Glutamatergic neuron (in vitro differentiated cells): ENCODE results near the gene MYO9B. TPM values are rescaled to one million over a fixed set of nuclear protein-coding genes. Genes with fewer than 3 reads are reported as not detected.

Source experiments
- DNase-seq: peaks from one replicate; pipeline ENCODE4 v3.0.0; 2022
- H3K27ac Mint-ChIP-seq: one replicate; pipeline ENCODE4 v1.8.0; 2020; ENCODE audit warnings: mild to moderate bottlenecking, mixed read lengths, inconsistent platforms; ENCODE audit not compliant: unreplicated experiment
- H3K27me3 Mint-ChIP-seq: one replicate; pipeline ENCODE4 v1.8.0; 2020; ENCODE audit warnings: mild to moderate bottlenecking, moderate library complexity, mixed read lengths, inconsistent platforms; ENCODE audit not compliant: unreplicated experiment
- H3K36me3 Mint-ChIP-seq: one replicate; pipeline ENCODE4 v1.8.0; 2020; ENCODE audit warnings: mild to moderate bottlenecking, mixed read lengths, inconsistent platforms; ENCODE audit not compliant: unreplicated experiment
- H3K4me1 Mint-ChIP-seq: one replicate; pipeline ENCODE4 v1.8.0; 2020; ENCODE audit warnings: mild to moderate bottlenecking, low read depth, mixed read lengths, inconsistent platforms; ENCODE audit not compliant: unreplicated experiment
- H3K4me3 Mint-ChIP-seq: one replicate; pipeline ENCODE4 v1.8.0; 2020; ENCODE audit warnings: mild to moderate bottlenecking, mixed read lengths, inconsistent platforms; ENCODE audit not compliant: unreplicated experiment
- H3K9me3 Mint-ChIP-seq: one replicate; pipeline ENCODE4 v1.8.0; 2020; ENCODE audit warnings: mild to moderate bottlenecking, moderate library complexity, mixed read lengths, inconsistent platforms; ENCODE audit not compliant: unreplicated experiment
- CTCF ChIP-seq: fragments of 200-600 bp; sonication (generic); IDR thresholded peaks from one replicate; pipeline ENCODE4 v1.5.0; 2021; ENCODE audit not compliant: partially characterized antibody, unreplicated experiment
- total RNA-seq: library from RNA; stranded (reverse); fragmentation: NEBNext Ultra II Directional; extraction: Animal tissue kit (Norgen Biotek cat#: 25700); gene quantifications from one replicate; pipeline ENCODE4 v1.2.1, GENCODE V29; 2021; ENCODE audit not compliant: unreplicated experiment

The MYO9B gene
- total RNA-seq, 1 donor from 2014 or later, result 237 TPM

GRCh38 chr19:17171874-17172273 is 96.3 kb downstream of the MYO9B start:
- H3K4me3 Mint-ChIP-seq, result no peak overlapping the region
- H3K27me3 Mint-ChIP-seq, result peaks cover 2% of the 10 kb centered on the region
- no peak for DNase-seq
- no peak for TF ChIP-seq CTCF
- no peaks in the 10 kb centered on the region for H3K9me3 Mint-ChIP-seq
- H3K4me1 Mint-ChIP-seq, result no peaks in the 10 kb centered on the region
- H3K36me3 Mint-ChIP-seq, result no peaks in the 10 kb centered on the region
- H3K27ac Mint-ChIP-seq, result no peak overlapping the region

GRCh38 chr19:17172624-17173345 is 97.2 kb downstream of the MYO9B start:
- H3K36me3 Mint-ChIP-seq, result no peaks in the 10 kb centered on the region
- H3K27ac Mint-ChIP-seq, result no peak overlapping the region
- H3K4me1 Mint-ChIP-seq, result no peaks in the 10 kb centered on the region
- TF ChIP-seq CTCF, result no peak
- H3K4me3 Mint-ChIP-seq, result no peak overlapping the region
- no peaks in the 10 kb centered on the region for H3K9me3 Mint-ChIP-seq
- DNase-seq, result no peak
- peaks cover 2% of the 10 kb centered on the region for H3K27me3 Mint-ChIP-seq

- TF ChIP-seq CTCF, result no peak
Measured at GRCh38 chr19:17178291-17178690, 102.7 kb downstream of the MYO9B start.

GRCh38 chr19:17180997-17181702 is 105.6 kb downstream of the MYO9B start:
- H3K27me3 Mint-ChIP-seq, result peaks cover 3% of the 10 kb centered on the region
- H3K4me3 Mint-ChIP-seq, result no peak overlapping the region
- no peak for TF ChIP-seq CTCF
- H3K36me3 Mint-ChIP-seq, result no peaks in the 10 kb centered on the region
- peaks cover 2% of the 10 kb centered on the region for H3K4me1 Mint-ChIP-seq
- no peaks in the 10 kb centered on the region for H3K9me3 Mint-ChIP-seq
- no peak overlapping the region for H3K27ac Mint-ChIP-seq
- no peak for DNase-seq

More at GRCh38 chr19:17178291-17178690, 102.7 kb downstream of the MYO9B start:
- H3K27ac Mint-ChIP-seq, result no peak overlapping the region
- H3K4me3 Mint-ChIP-seq, result no peak overlapping the region
- no peaks in the 10 kb centered on the region for H3K9me3 Mint-ChIP-seq
- H3K27me3 Mint-ChIP-seq, result peaks cover 3% of the 10 kb centered on the region
- peaks cover 2% of the 10 kb centered on the region for H3K4me1 Mint-ChIP-seq
- H3K36me3 Mint-ChIP-seq, result no peaks in the 10 kb centered on the region
- no peak for DNase-seq

- Mint-ChIP-seq H3K36me3 (no peaks in the 10 kb centered on the region), H3K4me3 (no peak overlapping the region), H3K9me3 (no peaks in the 10 kb centered on the region), H3K4me1 (peaks cover 2% of the 10 kb centered on the region), H3K27ac (no peak overlapping the region), H3K27me3 (peaks cover 3% of the 10 kb centered on the region)
- no peak for DNase-seq
- TF ChIP-seq CTCF, result no peak
Measured at GRCh38 chr19:17183271-17183761, 107.7 kb downstream of the MYO9B start.
